ENCODE results near the gene AGER. TPM values are rescaled to one million over a fixed set of nuclear protein-coding genes. Genes with fewer than 3 reads are reported as not detected.

AGER gene
- total RNA-seq, 2 donors from 2014 or later: 29.8 to 35.2 TPM

GRCh38 chr6:32190054-32190851, 6.2 kb upstream of the AGER start, which contains the start of gene PBX2:
PBX2 (minus strand) TSS chr6:32190202; CDS start chr6:32189915, 287 bp downstream.
- Histone ChIP-seq H3K27ac (ENCODE audit: low read depth, low read length) (peak within 1 kb of the TSS; percentile 79), H3K9me3 (ENCODE audit: control insufficient read depth, low read length) (no peaks in the 10 kb centered on the region), H3K9ac (ENCODE audit: extremely low read depth, low read length, poor library complexity, severe bottlenecking) (peak within 1 kb of the TSS; percentile 80), H3K27me3 (ENCODE audit: control insufficient read depth, insufficient read depth, low read length, poor library complexity, severe bottlenecking) (no peaks in the 10 kb centered on the region), H3K4me3 (ENCODE audit: low read length) (peak within 1 kb of the TSS; percentile 88), H3K4me1 (ENCODE audit: control insufficient read depth, insufficient read depth, low read length) (peaks cover 8% of the 10 kb centered on the region), H3K36me3 (ENCODE audit: control insufficient read depth, insufficient read depth, low read length) (peaks cover 19% of the 10 kb centered on the region)
- no peak for TF ChIP-seq CTCF (conservative IDR thresholded peaks at IDR 0.05)
- peak within 1 kb of the TSS; percentile 86 for H3K4me3 Mint-ChIP-seq
- H3K36me3 Mint-ChIP-seq (ENCODE audit: low read depth): peaks cover 34% of the 10 kb centered on the region
- no peaks in the 10 kb centered on the region for H3K9me3 Mint-ChIP-seq
- 1 to 5% methylated on average over 4 to 20 of the region's 23 CpGs for WGBS, 2 experiments (ENCODE audit: insufficient coverage in 1 of 2, insufficient read length in 1 of 2)
- no peaks in the 10 kb centered on the region for H3K27me3 Mint-ChIP-seq (ENCODE audit: insufficient read depth)
- H3K4me1 Mint-ChIP-seq: peaks cover 52% of the 10 kb centered on the region
- peak within 1 kb of the TSS; percentile 96 for H3K27ac Mint-ChIP-seq
- DNase-seq: peak; percentile 92

GRCh38 chr6:32189742-32190053, 5.6 kb upstream of the AGER start:
- peaks cover 19% of the 10 kb centered on the region for H3K36me3 ChIP-seq (ENCODE audit: control insufficient read depth, insufficient read depth, low read length)
- H3K4me1 ChIP-seq (ENCODE audit: control insufficient read depth, insufficient read depth, low read length): peaks cover 8% of the 10 kb centered on the region
- TF ChIP-seq CTCF (conservative IDR thresholded peaks at IDR 0.05): no peak
- Mint-ChIP-seq H3K9me3 (no peaks in the 10 kb centered on the region), H3K4me3 (peak overlapping the region; percentile 86), H3K4me1 (peaks cover 49% of the 10 kb centered on the region), H3K27ac (peak overlapping the region; percentile 92), H3K27me3 (ENCODE audit: insufficient read depth) (no peaks in the 10 kb centered on the region), H3K36me3 (ENCODE audit: low read depth) (peaks cover 34% of the 10 kb centered on the region)
- H3K4me3 ChIP-seq (ENCODE audit: low read length): peak overlapping the region; percentile 88
- no peak for DNase-seq
- peak overlapping the region; percentile 32 for H3K27ac ChIP-seq (ENCODE audit: low read depth, low read length)
- no peaks in the 10 kb centered on the region for H3K27me3 ChIP-seq (ENCODE audit: control insufficient read depth, insufficient read depth, low read length, poor library complexity, severe bottlenecking)
- 0 to 18% methylated on average over 2 to 13 of the region's 23 CpGs for WGBS, 2 experiments (ENCODE audit: insufficient coverage in 1 of 2, insufficient read length in 1 of 2)
- H3K9me3 ChIP-seq (ENCODE audit: control insufficient read depth, low read length): no peaks in the 10 kb centered on the region
- H3K9ac ChIP-seq (ENCODE audit: extremely low read depth, low read length, poor library complexity, severe bottlenecking): peak overlapping the region; percentile 80

- Mint-ChIP-seq H3K9me3 (no peaks in the 10 kb centered on the region), H3K4me3 (peak overlapping the region; percentile 86), H3K27ac (peak overlapping the region; percentile 92), H3K27me3 (ENCODE audit: insufficient read depth) (no peaks in the 10 kb centered on the region), H3K4me1 (peaks cover 47% of the 10 kb centered on the region), H3K36me3 (ENCODE audit: low read depth) (peaks cover 34% of the 10 kb centered on the region)
- no peak for DNase-seq
- H3K4me1 ChIP-seq (ENCODE audit: control insufficient read depth, insufficient read depth, low read length): peaks cover 8% of the 10 kb centered on the region
- WGBS, 2 experiments (ENCODE audit: insufficient coverage in 1 of 2, insufficient read length in 1 of 2): 3 to 6% methylated on average over 7 to 10 of the region's 10 CpGs
- peaks cover 19% of the 10 kb centered on the region for H3K36me3 ChIP-seq (ENCODE audit: control insufficient read depth, insufficient read depth, low read length)
- peak overlapping the region; percentile 80 for H3K9ac ChIP-seq (ENCODE audit: extremely low read depth, low read length, poor library complexity, severe bottlenecking)
- peak overlapping the region; percentile 36 for H3K27ac ChIP-seq (ENCODE audit: low read depth, low read length)
- TF ChIP-seq CTCF (conservative IDR thresholded peaks at IDR 0.05): no peak
- H3K9me3 ChIP-seq (ENCODE audit: control insufficient read depth, low read length): no peaks in the 10 kb centered on the region
- H3K27me3 ChIP-seq (ENCODE audit: control insufficient read depth, insufficient read depth, low read length, poor library complexity, severe bottlenecking): no peaks in the 10 kb centered on the region
- H3K4me3 ChIP-seq (ENCODE audit: low read length): peak overlapping the region; percentile 88
Observed at GRCh38 chr6:32189069-32189741, 5.2 kb upstream of the AGER start.

Measured in endodermal cell (in vitro differentiated cells).